Activated CD4-positive, alpha-beta T cell treated with anti-CD3 and anti-CD28 coated beads, Interleukin-2, amount 10 ng/mL, durations not matched to agents 7 days and 5 days (primary cell): ENCODE data around the gene AKIP1. TPM values are rescaled to one million over a fixed set of nuclear protein-coding genes. Genes with fewer than 3 reads are reported as not detected.

Experiments
- total RNA-seq, 2 experiments: library from RNA; stranded (reverse); gene quantifications; one replicate each; pipeline ENCODE4 v1.2.3, GENCODE V29; 2021

The AKIP1 gene
- total RNA-seq, 2 experiments from 2014 or later: 30.0 to 35.0 TPM

Other genes with a start within 250 kb of the AKIP1 start
- 10 to 100 TPM; 18.5 to 22.8 TPM for gene TRIM66, start 228.5 kb upstream of the AKIP1 start, total RNA-seq
- 100 to 1,000 TPM; 737 to 869 TPM for gene RPL27A, start 228.4 kb upstream of the AKIP1 start, total RNA-seq
- not detected for gene C11orf16, start 21.8 kb downstream of the AKIP1 start, total RNA-seq
- not detected for gene ASCL3, start 31.8 kb downstream of the AKIP1 start, total RNA-seq
- 10 to 100 TPM; 27.7 to 35.2 TPM for gene TMEM9B, start 53.3 kb downstream of the AKIP1 start, total RNA-seq
- gene NRIP3, start 92.8 kb downstream of the AKIP1 start, total RNA-seq: under 1 TPM; 0.62 to 0.75 TPM
- under 1 TPM; 0.35 to 0.55 TPM for gene SCUBE2, start 180.4 kb downstream of the AKIP1 start, total RNA-seq